ENCODE results near the gene PTPRK. TPM values are rescaled to one million over a fixed set of nuclear protein-coding genes. Genes with fewer than 3 reads are reported as not detected.
"Not testable (repeated sequence)": the region's sequence is repeated elsewhere in the genome, so short reads cannot be mapped to it uniquely, and the experiment has no call there.

PTPRK gene
- total and polyA plus RNA-seq, 2 donors: 9.3 to 26.8 TPM

DNA sequence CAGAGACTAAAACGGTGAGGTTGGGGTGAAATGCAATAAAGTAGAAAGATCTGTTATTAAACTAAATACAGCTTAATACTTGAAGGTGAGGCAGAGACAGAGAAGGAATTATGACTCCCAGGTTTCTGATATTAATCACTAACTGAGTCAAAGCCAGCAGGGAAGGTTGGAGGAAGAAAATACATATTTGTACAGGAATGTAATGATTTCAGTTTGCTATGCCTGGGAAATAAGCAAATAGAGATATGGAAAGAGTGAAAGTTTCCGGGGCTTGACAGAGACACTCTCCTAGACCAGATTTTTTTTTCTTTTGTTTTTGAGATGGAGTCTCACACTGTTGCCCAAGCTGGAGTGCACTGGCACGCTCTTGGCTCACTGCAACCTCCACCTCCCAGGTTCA is 76.8 kb downstream of the PTPRK start:
- H3K9me3 ChIP-seq (ENCODE audit: control insufficient read depth in 2 of 2, insufficient read depth in 1 of 2, low read length in 1 of 2): no peaks in the 10 kb centered on the region
- no peak overlapping the region for H3K4me3 ChIP-seq (ENCODE audit: low read length in 2 of 2)
- no peak for DNase-seq (ENCODE audit: low read depth in 6 of 9, low spot score in 9 of 9)
- peaks cover under 1 to 1% of the 10 kb centered on the region in 2 donors for H3K4me1 ChIP-seq (ENCODE audit: control insufficient read depth in 2 of 2, insufficient read depth in 2 of 2, low read length in 2 of 2)
- WGBS: 97% methylated on average over 3 of the region's 3 CpGs
- H3K27me3 ChIP-seq (ENCODE audit: control insufficient read depth in 2 of 2, insufficient read depth in 1 of 2, low read length in 1 of 2): no peaks in the 10 kb centered on the region
- no peak overlapping the region for H3K27ac ChIP-seq (ENCODE audit: low read depth in 1 of 2, low read length in 1 of 2)
- H3K36me3 ChIP-seq (ENCODE audit: control insufficient read depth in 2 of 2, insufficient read depth in 2 of 2, low read length in 1 of 2): peaks cover 0 to 3% of the 10 kb centered on the region in 2 donors

- no peak for DNase-seq (ENCODE audit: low read depth in 6 of 9, low spot score in 9 of 9)
- Histone ChIP-seq H3K4me3 (ENCODE audit: low read length in 2 of 2) (no peak overlapping the region), H3K27ac (ENCODE audit: low read depth in 1 of 2, low read length in 1 of 2) (no peak overlapping the region), H3K36me3 (ENCODE audit: control insufficient read depth in 2 of 2, insufficient read depth in 2 of 2, low read length in 1 of 2) (peaks cover 0 to 3% of the 10 kb centered on the region in 2 donors), H3K9me3 (ENCODE audit: control insufficient read depth in 2 of 2, insufficient read depth in 1 of 2, low read length in 1 of 2) (no peaks in the 10 kb centered on the region), H3K27me3 (ENCODE audit: control insufficient read depth in 2 of 2, insufficient read depth in 1 of 2, low read length in 1 of 2) (no peaks in the 10 kb centered on the region), H3K4me1 (ENCODE audit: control insufficient read depth in 2 of 2, insufficient read depth in 2 of 2, low read length in 2 of 2) (peaks cover 5 to 11% of the 10 kb centered on the region in 2 donors)
These were observed 80.8 kb downstream of the PTPRK start for GRCh38 chr6:128439627-128440026.

DNA sequence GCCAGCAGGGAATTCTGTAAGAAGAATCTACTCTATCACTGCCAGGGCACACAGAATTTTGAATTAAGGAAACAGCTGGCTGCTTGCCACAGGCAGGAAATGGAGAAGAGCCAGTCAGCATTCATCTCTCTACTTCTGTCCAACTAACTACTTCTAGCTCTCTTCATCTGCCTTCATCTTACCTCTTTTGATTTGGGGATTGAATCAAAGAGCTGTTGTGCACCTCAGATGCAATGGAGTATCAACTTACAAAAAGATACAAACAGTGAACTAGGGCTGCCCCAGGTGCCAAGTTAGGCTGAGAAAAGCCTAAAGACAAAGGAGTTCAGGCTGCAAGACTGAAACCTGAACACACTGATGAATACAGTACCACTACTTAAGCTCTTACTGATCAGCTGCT is 82.0 kb downstream of the PTPRK start:
- DNase-seq (ENCODE audit: low read depth in 6 of 9, low spot score in 9 of 9): peak; percentile 20 to 83 (median 50)
- no peak overlapping the region for H3K4me3 ChIP-seq (ENCODE audit: low read length in 2 of 2)
- H3K9me3 ChIP-seq (ENCODE audit: control insufficient read depth in 2 of 2, insufficient read depth in 1 of 2, low read length in 1 of 2): no peaks in the 10 kb centered on the region

GRCh38 chr6:128437685-128438084 is 82.7 kb downstream of the PTPRK start:
- H3K4me1 ChIP-seq (ENCODE audit: control insufficient read depth in 2 of 2, insufficient read depth in 2 of 2, low read length in 2 of 2): peaks cover 5 to 11% of the 10 kb centered on the region in 2 donors
- WGBS: 98% methylated on average over 10 of the region's 10 CpGs
- no peaks in the 10 kb centered on the region for H3K36me3 ChIP-seq (ENCODE audit: control insufficient read depth in 2 of 2, insufficient read depth in 2 of 2, low read length in 1 of 2)
- H3K27ac ChIP-seq (ENCODE audit: low read depth in 1 of 2, low read length in 1 of 2): no peak overlapping the region
- H3K27me3 ChIP-seq (ENCODE audit: control insufficient read depth in 2 of 2, insufficient read depth in 1 of 2, low read length in 1 of 2): no peaks in the 10 kb centered on the region
- no peak for DNase-seq (ENCODE audit: low read depth in 6 of 9, low spot score in 9 of 9)
- H3K4me3 ChIP-seq (ENCODE audit: low read length in 2 of 2): no peak overlapping the region
- no peaks in the 10 kb centered on the region for H3K9me3 ChIP-seq (ENCODE audit: control insufficient read depth in 2 of 2, insufficient read depth in 1 of 2, low read length in 1 of 2)

More for the DNA sequence above, 82.0 kb downstream of the PTPRK start:
- no peaks in the 10 kb centered on the region for H3K27me3 ChIP-seq (ENCODE audit: control insufficient read depth in 2 of 2, insufficient read depth in 1 of 2, low read length in 1 of 2)
- H3K36me3 ChIP-seq (ENCODE audit: control insufficient read depth in 2 of 2, insufficient read depth in 2 of 2, low read length in 1 of 2): no peaks in the 10 kb centered on the region
- peaks cover 5 to 11% of the 10 kb centered on the region in 2 donors for H3K4me1 ChIP-seq (ENCODE audit: control insufficient read depth in 2 of 2, insufficient read depth in 2 of 2, low read length in 2 of 2)
- H3K27ac ChIP-seq (ENCODE audit: low read depth in 1 of 2, low read length in 1 of 2): peak overlapping the region; percentile 20 to 25

DNA sequence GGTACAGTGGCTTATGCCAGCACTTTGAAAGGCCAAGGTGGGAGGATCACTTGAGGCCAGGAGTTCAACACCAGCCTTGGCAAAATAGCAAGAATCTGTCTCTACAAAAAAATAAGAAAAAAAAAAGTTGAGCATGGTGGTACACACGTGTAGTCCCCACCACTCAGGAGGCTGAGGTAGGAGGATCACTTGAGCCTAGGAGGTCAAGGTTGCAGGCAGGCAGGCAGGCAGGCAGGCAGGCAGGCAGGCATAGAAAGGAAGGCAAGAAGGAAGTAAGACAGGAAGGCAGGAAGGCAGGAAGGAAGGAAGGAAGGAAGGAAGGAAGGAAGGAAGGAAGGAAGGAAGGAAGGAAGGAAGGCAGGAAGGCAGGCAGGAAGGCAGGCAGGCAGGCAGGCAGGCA is 85.6 kb downstream of the PTPRK start:
- WGBS: 91% methylated on average over 1 of the region's 1 CpG
- not testable (repeated sequence) for H3K27me3 ChIP-seq (ENCODE audit: control insufficient read depth in 2 of 2, insufficient read depth in 1 of 2, low read length in 1 of 2)

GRCh38 chr6:128432394-128432793 is 88.0 kb downstream of the PTPRK start:
- H3K27me3 ChIP-seq (ENCODE audit: control insufficient read depth in 2 of 2, insufficient read depth in 1 of 2, low read length in 1 of 2): no peaks in the 10 kb centered on the region
- no peak overlapping the region for H3K27ac ChIP-seq (ENCODE audit: low read depth in 1 of 2, low read length in 1 of 2)
- no peaks in the 10 kb centered on the region for H3K4me1 ChIP-seq (ENCODE audit: control insufficient read depth in 2 of 2, insufficient read depth in 2 of 2, low read length in 2 of 2)
- H3K36me3 ChIP-seq (ENCODE audit: control insufficient read depth in 2 of 2, insufficient read depth in 2 of 2, low read length in 1 of 2): no peaks in the 10 kb centered on the region
- no peak overlapping the region for H3K4me3 ChIP-seq (ENCODE audit: low read length in 2 of 2)
- no peaks in the 10 kb centered on the region for H3K9me3 ChIP-seq (ENCODE audit: control insufficient read depth in 2 of 2, insufficient read depth in 1 of 2, low read length in 1 of 2)
- DNase-seq (ENCODE audit: low read depth in 6 of 9, low spot score in 9 of 9): no peak

More for the DNA sequence above, 85.6 kb downstream of the PTPRK start:
- not testable (repeated sequence) for H3K4me3 ChIP-seq (ENCODE audit: low read length in 2 of 2); H3K9me3 ChIP-seq (ENCODE audit: control insufficient read depth in 2 of 2, insufficient read depth in 1 of 2, low read length in 1 of 2); H3K36me3 ChIP-seq (ENCODE audit: control insufficient read depth in 2 of 2, insufficient read depth in 2 of 2, low read length in 1 of 2); H3K27ac ChIP-seq (ENCODE audit: low read depth in 1 of 2, low read length in 1 of 2); DNase-seq (ENCODE audit: low read depth in 6 of 9, low spot score in 9 of 9)
- H3K4me1 ChIP-seq (ENCODE audit: control insufficient read depth in 2 of 2, insufficient read depth in 2 of 2, low read length in 2 of 2): peaks cover 5 to 11% of the 10 kb centered on the region in 2 donors

DNA sequence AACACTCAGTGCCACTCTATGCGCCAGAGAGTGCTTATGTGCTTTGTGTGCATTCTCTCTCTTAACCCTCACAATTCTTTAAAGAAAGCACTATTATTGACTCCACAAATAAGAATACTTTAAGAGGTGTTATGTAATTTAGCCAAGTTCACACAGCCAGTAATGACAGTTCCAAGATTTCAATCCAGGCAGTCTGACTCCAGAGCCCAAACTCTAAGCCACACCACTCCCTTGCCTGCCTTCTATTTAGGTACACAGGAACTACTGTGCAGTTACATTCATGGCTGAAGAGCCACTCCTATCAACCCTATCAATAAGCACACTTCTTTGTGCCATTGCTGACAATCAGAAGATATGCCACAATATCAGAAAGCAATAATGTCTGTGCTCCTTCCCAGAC is 93.3 kb downstream of the PTPRK start:
- no peaks in the 10 kb centered on the region for H3K36me3 ChIP-seq (ENCODE audit: control insufficient read depth in 2 of 2, insufficient read depth in 2 of 2, low read length in 1 of 2)
- H3K27ac ChIP-seq (ENCODE audit: low read depth in 1 of 2, low read length in 1 of 2): no peak overlapping the region
- H3K9me3 ChIP-seq (ENCODE audit: control insufficient read depth in 2 of 2, insufficient read depth in 1 of 2, low read length in 1 of 2): no peaks in the 10 kb centered on the region
- 100% methylated on average over 1 of the region's 1 CpG for WGBS
- no peak for DNase-seq (ENCODE audit: low read depth in 6 of 9, low spot score in 9 of 9)
- no peak overlapping the region for H3K4me3 ChIP-seq (ENCODE audit: low read length in 2 of 2)
- no peaks in the 10 kb centered on the region for H3K4me1 ChIP-seq (ENCODE audit: control insufficient read depth in 2 of 2, insufficient read depth in 2 of 2, low read length in 2 of 2)
- H3K27me3 ChIP-seq (ENCODE audit: control insufficient read depth in 2 of 2, insufficient read depth in 1 of 2, low read length in 1 of 2): no peaks in the 10 kb centered on the region

DNA sequence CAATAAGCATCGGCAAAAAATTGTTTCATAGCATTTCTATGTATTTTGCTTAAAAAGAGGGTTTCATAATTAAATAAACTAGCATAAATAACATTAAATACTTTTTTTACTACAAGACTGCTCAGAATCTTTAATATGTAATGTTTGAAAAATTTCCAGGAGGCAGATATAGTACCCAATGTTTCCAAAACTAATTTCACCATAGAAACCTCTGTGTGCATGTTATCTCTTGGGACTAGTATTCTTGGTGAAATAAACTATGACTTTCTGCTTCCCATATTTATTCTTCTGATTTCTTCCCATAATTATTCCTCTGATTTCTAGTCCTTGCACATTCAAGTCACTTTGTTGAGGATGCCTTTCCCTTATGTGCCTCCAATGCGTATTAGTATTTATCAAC is 94.5 kb downstream of the PTPRK start:
- Histone ChIP-seq H3K9me3 (ENCODE audit: control insufficient read depth in 2 of 2, insufficient read depth in 1 of 2, low read length in 1 of 2) (no peaks in the 10 kb centered on the region), H3K4me1 (ENCODE audit: control insufficient read depth in 2 of 2, insufficient read depth in 2 of 2, low read length in 2 of 2) (no peaks in the 10 kb centered on the region), H3K36me3 (ENCODE audit: control insufficient read depth in 2 of 2, insufficient read depth in 2 of 2, low read length in 1 of 2) (no peaks in the 10 kb centered on the region), H3K27me3 (ENCODE audit: control insufficient read depth in 2 of 2, insufficient read depth in 1 of 2, low read length in 1 of 2) (no peaks in the 10 kb centered on the region), H3K4me3 (ENCODE audit: low read length in 2 of 2) (no peak overlapping the region), H3K27ac (ENCODE audit: low read depth in 1 of 2, low read length in 1 of 2) (no peak overlapping the region)
- WGBS: 98% methylated on average over 2 of the region's 2 CpGs
- no peak for DNase-seq (ENCODE audit: low read depth in 6 of 9, low spot score in 9 of 9)

DNA sequence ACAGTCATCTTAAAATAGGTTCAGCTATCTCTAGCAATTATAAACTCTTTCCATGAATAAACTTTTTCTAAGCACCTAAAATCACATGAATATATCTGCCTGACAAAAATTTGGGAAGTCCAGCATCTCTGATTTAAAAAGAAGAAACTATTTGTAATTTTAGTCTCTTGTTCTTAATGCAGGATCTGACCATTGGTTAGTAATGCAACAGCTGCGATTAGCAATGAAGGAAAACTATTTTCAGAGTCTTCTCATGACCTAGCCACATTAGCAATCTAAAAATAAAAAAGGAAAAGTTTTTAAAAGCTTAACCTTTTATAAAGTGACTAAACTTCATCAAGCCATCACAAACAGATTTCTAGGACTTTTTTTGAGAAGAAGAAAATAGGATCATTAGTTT is 97.5 kb downstream of the PTPRK start:
- WGBS: 99% methylated on average over 1 of the region's 1 CpG
- DNase-seq (ENCODE audit: low read depth in 6 of 9, low spot score in 9 of 9): no peak
- Histone ChIP-seq H3K4me3 (ENCODE audit: low read length in 2 of 2) (no peak overlapping the region), H3K4me1 (ENCODE audit: control insufficient read depth in 2 of 2, insufficient read depth in 2 of 2, low read length in 2 of 2) (no peaks in the 10 kb centered on the region), H3K9me3 (ENCODE audit: control insufficient read depth in 2 of 2, insufficient read depth in 1 of 2, low read length in 1 of 2) (peaks cover 0 to 3% of the 10 kb centered on the region in 2 donors), H3K36me3 (ENCODE audit: control insufficient read depth in 2 of 2, insufficient read depth in 2 of 2, low read length in 1 of 2) (no peaks in the 10 kb centered on the region), H3K27ac (ENCODE audit: low read depth in 1 of 2, low read length in 1 of 2) (no peak overlapping the region), H3K27me3 (ENCODE audit: control insufficient read depth in 2 of 2, insufficient read depth in 1 of 2, low read length in 1 of 2) (no peaks in the 10 kb centered on the region)

GRCh38 chr6:128422200-128422599 is 98.2 kb downstream of the PTPRK start:
- DNase-seq (ENCODE audit: low read depth in 6 of 9, low spot score in 9 of 9): no peak
- no peaks in the 10 kb centered on the region for H3K36me3 ChIP-seq (ENCODE audit: control insufficient read depth in 2 of 2, insufficient read depth in 2 of 2, low read length in 1 of 2)
- no peak overlapping the region for H3K27ac ChIP-seq (ENCODE audit: low read depth in 1 of 2, low read length in 1 of 2)
- H3K27me3 ChIP-seq (ENCODE audit: control insufficient read depth in 2 of 2, insufficient read depth in 1 of 2, low read length in 1 of 2): no peaks in the 10 kb centered on the region
- no peaks in the 10 kb centered on the region for H3K4me1 ChIP-seq (ENCODE audit: control insufficient read depth in 2 of 2, insufficient read depth in 2 of 2, low read length in 2 of 2)
- peaks cover 0 to 3% of the 10 kb centered on the region in 2 donors for H3K9me3 ChIP-seq (ENCODE audit: control insufficient read depth in 2 of 2, insufficient read depth in 1 of 2, low read length in 1 of 2)
- H3K4me3 ChIP-seq (ENCODE audit: low read length in 2 of 2): no peak overlapping the region

Data from thymus (tissue), 11 donors.